SJSA1 (cell line): ENCODE measurements around the gene GSPT1. TPM values are rescaled to one million over a fixed set of nuclear protein-coding genes. Genes with fewer than 3 reads are reported as not detected.
A peak's percentile ranks its signal among the peaks of the same experiment; 100 is the strongest.

Source experiments
- DNase-seq, 2 experiments: peaks; one replicate each; pipeline ENCODE4 v3.0.0-alpha.2; 2015 to 2020; ENCODE audit warnings: low spot score in 2 of 2, low read depth in 1 of 2
- H3K27ac ChIP-seq: fragments of 250-450 bp; sonication (Bioruptor Pico); 2 replicates; pipeline ENCODE4 v1.5.1; 2020; ENCODE audit warnings: mild to moderate bottlenecking, moderate library complexity
- H3K27me3 ChIP-seq: fragments of 250-450 bp; sonication (Bioruptor Pico); replicated peaks from 2 replicates; pipeline ENCODE4 v1.5.1; 2020; ENCODE audit warnings: mild to moderate bottlenecking, moderate library complexity
- H3K36me3 ChIP-seq: fragments of 250-450 bp; sonication (Bioruptor Pico); 2 replicates; pipeline ENCODE4 v1.5.1; 2020; ENCODE audit warnings: mild to moderate bottlenecking
- H3K4me1 ChIP-seq: fragments of 250-450 bp; sonication (Bioruptor Pico); replicated peaks from 2 replicates; pipeline ENCODE4 v1.6.1; 2021; ENCODE audit warnings: mild to moderate bottlenecking
- H3K4me3 ChIP-seq: fragments of 250-450 bp; sonication (Bioruptor Pico); 2 replicates; pipeline ENCODE4 v1.5.1; 2020; ENCODE audit warnings: mild to moderate bottlenecking
- H3K9me3 ChIP-seq: fragments of 250-450 bp; sonication (Bioruptor Pico); replicated peaks from 2 replicates; pipeline ENCODE4 v1.5.1; 2020; ENCODE audit warnings: mild to moderate bottlenecking
- total RNA-seq: library from RNA; depleted of rRNA; stranded (reverse); fragments of >200 nt; shearing (Covaris generic); gene quantifications from 2 replicates; pipeline ENCODE4 v1.2.3, GENCODE V29; 2014

The GSPT1 gene
- total RNA-seq, 1 experiment from 2014 or later, result 100 TPM

DNA sequence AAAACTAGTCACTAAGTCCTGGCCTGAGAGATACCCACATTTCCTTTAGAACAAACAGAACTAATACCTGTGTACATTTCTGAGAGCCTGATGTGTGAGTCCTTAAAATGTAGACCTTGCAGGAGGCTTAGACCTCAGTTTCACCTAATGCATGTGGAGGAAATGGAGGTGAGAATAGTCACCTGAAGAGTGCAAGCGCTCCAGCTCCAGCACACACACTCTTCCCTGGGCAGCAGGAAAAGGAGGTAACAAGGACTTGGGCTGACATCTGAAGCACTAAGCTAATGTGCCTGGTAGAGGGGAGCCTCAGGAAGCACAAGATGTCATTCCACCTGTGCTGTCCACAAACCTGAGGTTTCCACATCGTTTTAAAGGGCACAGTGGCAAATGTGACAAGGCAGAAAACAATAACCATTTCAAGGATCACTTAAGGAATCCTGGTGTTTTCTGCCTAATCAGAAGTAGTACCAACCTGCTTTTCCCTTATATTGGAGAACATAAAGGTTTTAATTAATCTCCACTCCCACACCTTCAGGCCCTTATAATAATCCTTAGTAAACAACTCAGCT is 47.3 kb downstream of the GSPT1 start:
- Histone ChIP-seq H3K27ac (no peak overlapping the region), H3K4me1 (peaks cover 8% of the 10 kb centered on the region), H3K4me3 (no peak overlapping the region), H3K9me3 (0 out of 2 replicates have a peak, but pooled peaks cover 3% of the 10 kb centered on the region), H3K36me3 (peaks cover 39% of the 10 kb centered on the region), H3K27me3 (no peaks in the 10 kb centered on the region)
- DNase-seq, result no peak

DNA sequence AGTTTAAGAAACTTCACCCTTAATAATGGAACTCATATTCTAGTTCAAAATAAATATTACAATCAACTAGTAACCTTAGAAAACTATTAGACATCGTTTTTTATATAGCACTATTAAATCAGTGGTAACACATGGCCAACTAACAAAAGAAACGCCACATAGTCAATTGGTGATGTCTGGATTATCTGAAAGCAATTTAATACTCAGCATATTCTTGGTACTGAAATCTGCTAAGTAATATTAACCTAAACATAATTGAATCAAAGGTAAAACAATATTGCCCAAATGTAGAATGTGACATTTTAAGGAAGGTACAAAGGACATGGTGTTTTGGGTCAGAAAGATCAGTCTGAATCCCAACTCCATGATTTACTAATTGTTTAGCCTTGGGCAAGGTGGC is 53.3 kb downstream of the GSPT1 start:
- Histone ChIP-seq H3K9me3 (0 out of 2 replicates have a peak, but pooled peaks cover 3% of the 10 kb centered on the region), H3K4me1 (peaks cover 5% of the 10 kb centered on the region), H3K36me3 (0 out of 2 replicates have a peak, but pooled peaks cover under 1% of the 10 kb centered on the region), H3K27ac (no peak overlapping the region), H3K4me3 (no peak overlapping the region), H3K27me3 (no peaks in the 10 kb centered on the region)
- no peak for DNase-seq

DNA sequence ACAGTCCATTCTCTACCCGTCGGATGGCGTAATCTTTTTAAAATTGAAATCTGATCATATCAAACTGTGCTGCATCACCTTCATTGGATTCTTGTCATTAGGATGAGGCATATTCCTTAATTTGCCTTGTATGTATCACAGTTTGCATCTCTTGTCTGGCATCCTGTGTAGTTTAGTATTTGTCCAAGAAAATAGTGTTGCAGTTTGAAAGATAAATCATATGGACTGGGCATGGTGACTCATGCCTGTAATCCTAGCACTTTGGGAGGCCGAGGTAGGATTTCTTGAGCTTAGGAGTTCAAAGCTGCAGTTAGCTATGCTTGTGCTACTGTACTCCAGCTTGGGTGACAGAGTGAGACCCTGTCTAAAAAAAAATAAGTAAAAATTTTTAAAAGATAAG is 58.6 kb downstream of the GSPT1 start:
- Histone ChIP-seq H3K27me3 (no peaks in the 10 kb centered on the region), H3K36me3 (peaks cover 5% of the 10 kb centered on the region; the same call in 1 of the 2 replicates), H3K4me1 (peaks cover 6% of the 10 kb centered on the region), H3K4me3 (no peak overlapping the region), H3K27ac (no peak overlapping the region), H3K9me3 (no peaks in the 10 kb centered on the region)
- DNase-seq, result no peak

GRCh38 chr16:11852092-11852809 is 63.5 kb downstream of the GSPT1 start:
- H3K9me3 ChIP-seq, result no peaks in the 10 kb centered on the region
- peaks cover 43% of the 10 kb centered on the region for H3K36me3 ChIP-seq
- peak overlapping the region; percentile 82 for H3K4me3 ChIP-seq
- no peaks in the 10 kb centered on the region for H3K27me3 ChIP-seq
- H3K4me1 ChIP-seq, result peaks cover 15% of the 10 kb centered on the region
- H3K27ac ChIP-seq, result 0 out of 2 replicates have a peak overlapping the region, but pooled peaks have one; percentile 8
- peak in 1 of 2 experiments; percentile 49 for DNase-seq

DNA sequence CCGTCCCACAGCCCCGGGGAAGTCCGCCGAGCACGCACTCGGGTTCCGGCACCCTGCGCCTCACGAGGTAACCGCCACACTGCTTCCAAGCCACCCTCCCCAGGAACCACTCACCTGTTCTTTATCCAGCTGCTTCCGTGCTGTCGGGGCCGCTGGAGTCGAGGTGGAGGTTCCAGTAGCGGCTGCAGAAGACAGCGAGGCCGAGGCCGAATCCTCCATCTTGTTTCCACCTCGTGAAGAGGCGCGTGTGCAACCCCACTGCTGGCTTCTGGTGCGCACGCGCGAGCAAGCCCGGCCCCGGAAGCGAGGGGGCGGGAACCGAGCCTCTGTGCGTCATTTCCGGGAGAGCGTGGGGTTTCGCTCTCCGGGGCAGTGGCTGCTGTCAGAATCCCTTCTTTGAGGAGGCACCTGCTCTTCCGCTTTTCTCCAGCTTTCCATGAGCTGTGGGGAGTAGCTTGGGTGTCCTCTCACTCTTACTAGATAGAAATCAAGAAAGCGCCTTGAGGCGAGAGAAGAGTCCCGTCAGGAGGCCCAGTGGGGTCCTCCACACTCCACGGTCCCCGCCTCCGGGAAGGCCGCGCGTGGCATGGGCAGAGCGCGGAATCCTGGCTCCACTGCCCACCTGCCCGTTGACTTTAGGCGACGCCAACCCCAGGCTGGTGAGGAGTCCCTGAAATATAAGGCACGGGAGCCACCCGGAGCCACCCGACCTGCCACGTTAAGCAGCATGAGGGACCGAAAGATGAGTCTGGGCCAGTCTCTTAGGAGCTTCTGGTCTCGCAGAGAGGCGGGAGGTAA is 64.3 kb downstream of the GSPT1 start, which contains the start of gene RSL1D1:
RSL1D1 (minus strand) TSS at position 249 of the 798 bp plus-strand sequence; CDS start at position 219, 30 bp downstream.
- Histone ChIP-seq H3K27me3 (no peaks in the 10 kb centered on the region), H3K27ac (peak within 1 kb of the TSS; percentile 40), H3K36me3 (peaks cover 51% of the 10 kb centered on the region), H3K4me3 (peak within 1 kb of the TSS; percentile 82), H3K4me1 (peaks cover 12% of the 10 kb centered on the region; the same call in 1 of the 2 replicates), H3K9me3 (no peaks in the 10 kb centered on the region)
- DNase-seq, result peak; percentile 91 to 95

DNA sequence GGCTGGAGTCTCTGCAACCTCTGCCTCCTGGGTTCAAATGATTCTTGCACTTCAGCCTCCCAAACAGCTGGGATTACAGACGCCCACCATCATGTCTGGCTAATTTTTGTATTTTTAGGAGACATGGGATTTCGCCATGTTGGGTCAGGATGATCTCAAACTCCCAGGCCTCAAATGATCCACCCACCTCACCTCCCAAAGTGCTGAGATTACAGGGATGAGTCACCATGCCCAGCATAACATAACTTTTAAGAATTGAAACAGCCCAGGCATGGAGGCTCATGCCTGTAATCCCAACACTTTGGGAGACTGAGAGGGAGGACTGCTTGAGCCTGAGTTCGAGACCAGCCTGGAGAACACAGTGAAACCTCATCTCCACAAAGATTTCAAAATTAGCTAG is 66.9 kb downstream of the GSPT1 start:
- H3K4me1 ChIP-seq, result peaks cover 12% of the 10 kb centered on the region; the same call in 1 of the 2 replicates
- no peaks in the 10 kb centered on the region for H3K9me3 ChIP-seq
- H3K36me3 ChIP-seq, result peaks cover 70% of the 10 kb centered on the region
- H3K4me3 ChIP-seq, result no peak overlapping the region
- DNase-seq, result no peak
- no peak overlapping the region for H3K27ac ChIP-seq
- H3K27me3 ChIP-seq, result no peaks in the 10 kb centered on the region

DNA sequence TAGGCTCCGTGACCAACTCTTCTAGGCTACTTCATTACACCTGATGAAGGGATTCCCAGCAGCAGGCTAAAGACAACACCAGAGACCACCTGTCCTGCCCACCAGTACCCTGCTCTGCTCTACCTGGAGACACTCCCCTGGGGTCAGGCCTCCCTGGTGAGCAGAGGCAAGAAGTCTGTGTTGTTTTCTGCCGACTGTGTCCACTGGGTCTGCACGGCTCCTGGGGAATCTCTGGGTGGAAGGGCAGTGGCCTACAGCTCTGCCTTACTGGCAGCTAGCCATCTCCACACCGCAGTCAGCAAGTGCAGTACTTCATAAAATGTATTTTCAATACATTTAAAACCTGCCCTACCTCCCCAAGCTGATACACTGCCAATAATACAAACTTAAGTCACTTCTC is 71.3 kb downstream of the GSPT1 start:
- Histone ChIP-seq H3K27me3 (no peaks in the 10 kb centered on the region), H3K4me1 (no peaks in the 10 kb centered on the region), H3K36me3 (peaks cover 95% of the 10 kb centered on the region), H3K4me3 (no peak overlapping the region), H3K9me3 (no peaks in the 10 kb centered on the region), H3K27ac (no peak overlapping the region)
- DNase-seq, result no peak

DNA sequence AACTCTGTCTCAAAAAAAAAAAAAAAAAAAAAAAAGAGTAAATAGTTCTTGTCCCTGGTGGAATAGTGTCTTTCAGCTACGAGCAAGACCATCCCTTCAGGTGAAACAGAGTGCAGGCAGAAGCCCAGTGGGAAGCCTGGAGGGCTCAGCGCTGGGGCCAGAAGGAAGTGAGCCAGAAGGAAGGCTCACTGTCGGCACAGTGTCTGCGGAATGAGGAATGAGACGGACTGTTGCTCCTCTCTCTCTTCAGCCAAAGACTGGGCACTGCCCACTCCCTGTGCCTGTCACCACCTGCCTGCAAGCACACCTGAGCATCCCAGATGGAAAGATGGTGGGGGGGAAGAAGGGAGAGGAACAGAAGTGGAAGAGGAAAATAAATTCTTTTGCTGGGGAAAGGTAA is 71.9 kb downstream of the GSPT1 start:
- Histone ChIP-seq H3K4me1 (no peaks in the 10 kb centered on the region), H3K27ac (no peak overlapping the region), H3K9me3 (no peaks in the 10 kb centered on the region), H3K4me3 (no peak overlapping the region), H3K36me3 (peaks cover 92% of the 10 kb centered on the region), H3K27me3 (no peaks in the 10 kb centered on the region)
- no peak for DNase-seq

GRCh38 chr16:11843206-11843605 is 72.5 kb downstream of the GSPT1 start:
- H3K36me3 ChIP-seq, result peaks cover 92% of the 10 kb centered on the region
- H3K27ac ChIP-seq, result no peak overlapping the region
- no peaks in the 10 kb centered on the region for H3K4me1 ChIP-seq
- DNase-seq, result no peak
- no peaks in the 10 kb centered on the region for H3K27me3 ChIP-seq
- no peaks in the 10 kb centered on the region for H3K9me3 ChIP-seq
- H3K4me3 ChIP-seq, result no peak overlapping the region

DNA sequence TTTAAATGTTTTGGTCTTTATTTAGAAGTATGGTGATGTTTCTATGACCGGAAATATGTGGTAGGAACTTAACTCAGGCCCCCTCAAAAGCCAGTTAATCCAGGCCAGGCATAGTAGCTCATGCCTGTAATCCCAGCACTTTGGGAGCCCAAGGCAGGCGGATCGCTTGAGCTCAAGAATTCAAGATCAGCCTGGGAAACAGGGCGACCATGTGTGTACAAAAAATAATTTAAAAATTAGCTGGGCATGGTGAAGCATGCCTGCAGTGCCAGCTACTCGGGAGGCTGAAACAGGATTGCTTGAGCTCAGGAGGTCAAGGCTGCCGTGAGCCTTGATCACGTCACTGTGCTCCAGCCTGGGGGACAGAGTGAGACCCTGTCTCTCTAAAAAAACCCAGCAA is 74.7 kb downstream of the GSPT1 start:
- H3K4me3 ChIP-seq, result no peak overlapping the region
- DNase-seq, result no peak
- no peaks in the 10 kb centered on the region for H3K9me3 ChIP-seq
- peaks cover 94% of the 10 kb centered on the region for H3K36me3 ChIP-seq
- no peak overlapping the region for H3K27ac ChIP-seq
- H3K4me1 ChIP-seq, result peaks cover 14% of the 10 kb centered on the region
- H3K27me3 ChIP-seq, result no peaks in the 10 kb centered on the region

GRCh38 chr16:11836650-11837244 is 79.0 kb downstream of the GSPT1 start:
- Histone ChIP-seq H3K27ac (peak overlapping the region; percentile 26; the same call in 1 of the 2 replicates), H3K9me3 (no peaks in the 10 kb centered on the region), H3K27me3 (no peaks in the 10 kb centered on the region), H3K4me3 (no peak overlapping the region), H3K36me3 (peaks cover 57% of the 10 kb centered on the region), H3K4me1 (peaks cover 16% of the 10 kb centered on the region)
- DNase-seq, result peak in 1 of 2 experiments; percentile 41

DNA sequence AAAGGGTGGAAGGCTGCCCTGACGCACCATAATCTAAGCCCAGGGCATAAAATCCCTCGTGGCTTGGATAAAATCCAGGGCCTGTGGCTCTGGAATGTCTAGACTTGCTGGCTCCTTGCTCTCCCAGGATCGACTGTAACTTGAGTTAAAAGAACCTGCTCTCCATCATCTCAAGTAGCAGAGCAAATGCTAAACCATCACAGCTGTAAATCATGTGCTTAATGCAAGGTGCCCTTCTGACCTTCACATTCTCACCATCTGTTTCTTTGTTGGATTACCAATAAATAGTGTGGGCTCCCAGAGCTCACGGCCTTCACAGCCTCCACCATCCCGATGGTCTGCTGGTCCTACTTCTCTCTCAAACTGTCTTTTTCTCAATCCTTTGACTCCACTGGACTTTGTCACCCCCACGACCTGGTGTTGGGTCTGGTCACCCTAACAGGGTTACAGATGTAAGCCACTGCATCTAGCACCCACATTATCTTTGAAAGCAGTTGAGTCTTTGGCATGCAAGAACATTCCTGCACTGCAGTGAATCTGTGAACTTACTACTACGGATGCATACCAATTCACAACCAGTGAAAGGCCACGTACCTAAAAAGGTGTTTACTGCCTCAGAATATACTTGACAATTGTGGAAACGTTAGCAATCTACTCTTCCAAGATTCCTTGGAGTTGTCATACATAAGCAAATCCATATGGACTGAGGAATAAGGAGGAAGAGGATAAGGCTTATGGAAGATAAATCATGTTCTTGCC is 79.7 kb downstream of the GSPT1 start:
- H3K4me1 ChIP-seq, result peaks cover 16% of the 10 kb centered on the region
- H3K27me3 ChIP-seq, result no peaks in the 10 kb centered on the region
- no peak overlapping the region for H3K27ac ChIP-seq
- H3K4me3 ChIP-seq, result no peak overlapping the region
- DNase-seq, result no peak
- no peaks in the 10 kb centered on the region for H3K9me3 ChIP-seq
- H3K36me3 ChIP-seq, result peaks cover 50% of the 10 kb centered on the region

DNA sequence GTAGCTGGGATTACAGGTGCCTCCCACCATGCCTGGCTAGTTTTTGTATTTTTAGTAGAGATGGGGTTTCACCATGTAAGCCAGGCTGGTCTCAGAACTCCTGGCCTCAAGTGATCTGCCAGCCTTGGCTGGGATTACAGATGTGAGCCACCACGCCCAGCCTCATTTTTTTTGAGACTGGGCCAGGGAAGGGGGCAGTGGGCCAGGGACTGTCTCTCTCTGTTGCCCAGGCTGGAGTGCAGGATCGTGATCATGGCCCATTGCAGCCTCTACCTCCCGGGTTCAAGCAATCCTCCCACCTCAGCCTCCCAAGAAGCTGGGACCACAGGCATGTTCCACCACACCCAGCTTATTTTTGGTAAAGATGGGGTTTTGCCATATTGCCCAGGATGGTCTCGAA is 80.4 kb downstream of the GSPT1 start:
- no peaks in the 10 kb centered on the region for H3K9me3 ChIP-seq
- no peaks in the 10 kb centered on the region for H3K27me3 ChIP-seq
- no peak overlapping the region for H3K4me3 ChIP-seq
- no peak overlapping the region for H3K27ac ChIP-seq
- H3K4me1 ChIP-seq, result peaks cover 16% of the 10 kb centered on the region
- DNase-seq, result no peak
- peaks cover 43% of the 10 kb centered on the region for H3K36me3 ChIP-seq
